Umbilical cord (tissue), 2 donors: ENCODE measurements around the gene CLDN5. TPM values are rescaled to one million over a fixed set of nuclear protein-coding genes. Genes with fewer than 3 reads are reported as not detected.

Experiments
- DNase-seq: peaks from one replicate; pipeline ENCODE4 v3.0.0-alpha.2; 2015; ENCODE audit warnings: low spot score
- total RNA-seq: library from RNA; depleted of rRNA; stranded (reverse); fragments of >200 nt; gene quantifications from one replicate; pipeline ENCODE4 v1.2.3, GENCODE V29; 2014; ENCODE audit warnings: low replicate concordance; ENCODE audit not compliant: insufficient read depth

CLDN5 gene
- total RNA-seq, 1 donor from 2014 or later = 8.7 TPM

DNA sequence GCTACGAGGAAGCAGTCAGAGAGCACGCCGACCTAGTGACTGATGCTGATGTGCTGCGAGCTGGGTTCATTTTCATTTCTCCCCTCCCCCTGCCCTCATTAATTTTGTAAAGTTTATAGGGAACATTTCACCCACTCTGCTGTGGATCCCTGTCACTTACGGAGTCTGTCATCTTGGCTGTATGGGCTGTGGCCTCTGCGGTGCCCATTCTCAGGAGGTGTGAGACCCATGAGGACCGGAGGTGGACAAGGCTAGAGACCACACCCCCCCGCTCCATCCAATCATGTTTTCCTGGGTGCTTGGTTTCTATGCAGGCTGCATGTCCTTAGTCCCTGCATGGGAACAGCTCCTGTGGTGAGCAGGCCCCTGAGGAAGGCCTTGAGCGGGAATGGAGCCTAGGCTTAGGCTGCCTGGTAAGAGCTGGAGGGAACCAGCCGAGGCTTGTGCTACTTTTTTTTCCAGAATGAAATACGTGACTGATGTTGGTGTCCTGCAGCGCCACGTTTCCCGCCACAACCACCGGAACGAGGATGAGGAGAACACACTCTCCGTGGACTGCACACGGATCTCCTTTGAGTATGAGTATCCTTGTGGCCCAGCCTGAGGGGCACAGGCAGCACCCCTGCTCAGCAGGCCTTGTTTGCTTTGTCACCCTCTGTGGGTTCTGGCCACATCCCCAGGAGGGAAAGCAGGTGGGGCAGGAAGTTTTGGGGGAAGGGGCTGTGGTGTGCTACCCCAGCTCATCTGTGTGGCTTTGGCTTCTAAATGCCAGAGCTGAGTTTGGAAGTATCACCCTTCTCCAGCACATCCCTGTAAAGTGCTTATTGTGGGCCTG is 19.1 kb downstream of the CLDN5 start:
- DNase-seq = no peak

DNA sequence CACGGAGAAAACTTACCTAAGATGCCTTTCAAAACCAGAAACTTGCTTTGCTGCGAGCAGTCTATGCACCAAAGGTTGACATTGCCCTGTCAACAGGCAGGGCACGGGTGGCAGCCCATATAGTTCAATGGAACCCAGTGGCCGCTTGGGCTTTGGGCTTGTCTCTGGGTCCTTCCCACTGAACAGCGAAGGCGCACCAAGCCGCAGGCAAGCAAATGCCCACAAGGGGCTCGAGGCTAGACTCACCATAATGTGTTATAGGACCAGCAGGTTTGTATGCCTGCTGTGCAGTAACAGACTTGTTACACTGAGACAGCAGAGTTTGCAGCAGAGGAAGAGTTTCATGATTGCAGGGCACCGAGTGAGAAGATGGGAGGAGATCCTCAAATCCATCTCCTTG is 20.3 kb downstream of the CLDN5 start:
- no peak for DNase-seq

DNA sequence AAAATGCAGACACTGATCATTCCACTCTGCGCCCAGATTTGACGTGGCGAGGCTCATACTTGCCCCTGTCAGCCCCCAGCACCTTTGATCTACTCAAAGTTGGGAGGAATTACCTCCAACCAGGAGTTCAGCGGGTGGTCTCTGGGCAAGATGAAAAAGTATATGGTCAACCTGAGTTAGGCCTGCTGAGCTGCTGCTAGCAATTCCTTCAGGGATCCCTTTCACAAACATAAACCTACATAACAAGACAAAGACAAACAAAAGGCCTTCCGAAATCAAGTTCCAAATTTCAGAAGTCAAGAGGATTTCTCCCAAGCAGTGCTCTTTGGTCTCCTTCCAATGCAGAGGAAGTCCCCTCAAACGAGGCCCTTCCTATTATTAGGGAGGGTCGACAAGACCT is 20.8 kb downstream of the CLDN5 start:
- DNase-seq = no peak

DNA sequence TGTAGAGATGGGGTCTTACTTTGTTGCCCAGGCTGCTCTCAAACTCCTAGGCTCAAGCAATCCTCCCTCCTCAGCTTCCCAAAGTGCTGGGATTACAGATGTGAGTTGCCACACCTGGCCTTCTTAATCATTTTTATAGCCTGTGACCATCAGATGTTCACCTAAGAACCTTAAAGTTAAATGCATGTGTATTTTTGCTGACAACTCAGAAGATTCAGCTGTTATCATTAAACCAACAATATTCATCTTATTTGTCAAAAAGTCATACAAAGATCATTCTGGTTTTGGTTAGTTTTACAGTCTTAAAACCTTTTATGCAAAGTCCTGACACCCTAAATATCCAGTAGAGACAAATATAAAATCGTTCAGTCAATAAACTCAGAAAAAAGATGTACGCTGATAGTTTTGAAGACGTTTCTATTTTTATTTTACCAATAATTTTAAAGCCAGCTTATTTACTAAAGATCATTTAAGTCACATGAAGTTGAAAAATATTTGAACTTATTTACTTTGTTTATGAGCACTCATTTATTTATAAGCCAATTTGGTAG is 22.2 kb downstream of the CLDN5 start:
- no peak for DNase-seq

DNA sequence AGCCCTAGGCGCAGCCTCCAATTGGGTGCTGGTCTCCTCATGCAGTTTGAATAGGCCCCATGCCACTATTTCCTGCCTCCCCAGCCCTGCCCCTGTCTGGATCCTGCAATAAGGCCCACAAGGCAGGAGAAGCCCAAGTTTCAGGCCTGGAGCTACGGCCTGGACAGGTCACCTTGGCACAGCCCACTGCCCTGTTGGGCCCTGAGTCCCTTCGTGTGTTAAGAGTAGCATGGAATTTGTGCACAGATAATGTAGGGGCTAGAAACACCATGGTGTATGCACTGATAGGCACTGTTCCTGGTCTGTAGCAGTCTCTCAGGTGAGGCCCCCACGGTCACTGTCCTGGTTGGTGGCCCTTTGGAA is 24.3 kb downstream of the CLDN5 start:
- no peak for DNase-seq

- DNase-seq = no peak
These were observed 24.9 kb downstream of the CLDN5 start for GRCh38 chr22:19499236-19499879.

DNA sequence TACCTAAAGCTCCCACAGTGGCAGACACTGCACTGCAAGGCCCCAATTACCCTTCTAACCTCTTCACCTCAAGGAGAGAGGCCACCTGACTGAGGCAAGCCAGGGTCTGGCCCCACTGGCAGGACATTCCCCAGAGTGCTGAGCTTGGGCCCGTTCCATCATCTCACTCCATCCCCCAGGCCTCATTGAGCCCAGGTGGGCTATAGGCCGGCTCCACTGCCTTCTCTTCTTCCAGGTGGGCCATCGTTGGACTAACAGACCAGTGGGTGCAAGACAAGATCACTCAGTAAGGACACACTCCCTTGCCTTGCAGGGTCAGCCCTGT is 25.4 kb downstream of the CLDN5 start:
- DNase-seq = no peak

GRCh38 chr22:19498154-19498865 is 25.9 kb downstream of the CLDN5 start:
- DNase-seq = no peak

GRCh38 chr22:19497245-19497644 is 27.0 kb downstream of the CLDN5 start:
- peak; percentile 17 for DNase-seq

- no peak for DNase-seq
These were observed 27.9 kb downstream of the CLDN5 start for GRCh38 chr22:19496324-19496630.

DNA sequence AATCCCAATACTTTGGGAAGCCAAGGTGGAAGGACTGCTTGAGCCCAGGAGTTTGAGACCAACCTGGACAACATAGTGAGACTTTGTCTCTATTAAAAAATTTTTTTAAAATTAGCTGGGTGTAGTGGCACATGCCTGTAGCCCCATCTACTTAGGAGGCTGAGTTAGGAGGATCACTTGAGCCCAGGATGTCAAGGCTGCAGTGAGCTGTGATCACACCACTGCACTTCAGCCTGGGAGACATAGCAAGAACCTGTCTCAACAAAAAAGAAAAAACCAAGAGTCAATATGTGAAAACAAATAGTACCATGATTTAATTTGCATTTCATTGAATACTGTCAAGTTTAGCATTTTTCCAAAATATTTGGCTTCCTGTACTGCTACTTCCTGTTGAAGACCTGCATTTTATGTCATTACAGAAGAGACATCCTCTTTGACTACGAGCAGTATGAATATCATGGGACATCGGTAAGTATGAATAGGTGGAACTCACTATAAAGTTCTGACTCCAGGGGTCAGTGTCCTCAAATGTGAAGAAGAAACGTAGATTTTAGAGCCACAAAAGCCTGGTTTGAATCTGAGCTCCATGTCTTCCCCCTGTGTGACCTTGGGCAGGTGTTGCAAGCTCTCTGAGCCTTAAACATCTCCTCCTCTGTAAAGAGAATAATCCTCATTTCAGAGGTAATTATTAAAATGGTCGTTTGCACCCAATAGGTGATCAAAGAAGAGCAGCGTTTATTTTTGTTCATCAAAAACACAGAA is 28.5 kb downstream of the CLDN5 start:
- peak; percentile 47 for DNase-seq

DNA sequence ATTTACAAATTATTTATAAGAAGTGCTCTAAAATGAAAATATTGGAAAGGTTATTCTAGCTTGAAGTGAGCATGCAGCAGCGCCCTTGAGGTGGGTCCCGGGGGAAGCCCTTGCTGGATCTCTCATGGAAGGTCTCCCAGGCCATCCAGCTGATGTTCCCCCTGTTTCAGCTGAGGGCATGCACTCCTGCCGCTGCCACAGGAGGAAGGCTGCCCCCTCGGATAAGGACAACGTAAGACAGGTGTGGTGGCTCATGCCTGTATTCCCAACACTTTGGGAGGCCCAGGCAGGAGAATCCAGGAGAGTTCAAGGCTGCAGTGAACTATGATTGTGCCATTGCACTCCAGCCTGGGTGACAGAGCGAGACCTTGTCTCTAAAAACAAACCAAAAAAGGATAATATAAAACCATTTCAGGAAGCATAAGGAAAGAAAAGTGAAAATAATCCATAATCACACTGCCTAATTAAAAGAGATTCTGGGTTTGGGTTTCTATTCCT is 29.5 kb downstream of the CLDN5 start:
- no peak for DNase-seq

DNA sequence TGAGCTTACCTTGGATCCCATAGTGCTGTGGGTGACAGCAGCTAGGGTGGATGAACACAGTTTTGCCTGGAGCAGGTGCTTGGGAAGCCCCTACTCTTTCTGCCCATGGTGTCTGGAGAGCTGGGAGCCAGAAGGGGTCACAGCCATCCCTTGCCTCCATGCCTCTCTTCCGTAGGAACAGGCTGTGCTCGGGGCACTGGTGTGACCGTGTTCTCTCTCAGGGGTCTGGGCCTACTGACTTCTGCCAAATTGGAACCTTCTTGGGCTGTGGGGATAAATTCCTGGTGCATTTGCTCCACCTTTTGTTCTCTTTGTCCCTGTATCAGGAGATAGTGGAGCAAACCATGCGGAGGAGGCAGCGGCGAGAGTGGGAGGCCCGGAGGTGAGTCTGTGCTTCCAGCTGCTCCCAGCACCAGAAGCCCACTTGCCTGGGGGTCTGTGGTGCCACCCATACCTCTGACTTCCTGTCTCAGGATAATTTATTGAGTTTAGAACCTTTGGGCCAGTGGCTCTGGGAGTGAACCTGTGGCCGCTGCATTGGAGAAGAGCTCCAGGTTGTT is 30.1 kb downstream of the CLDN5 start:
- no peak for DNase-seq

DNA sequence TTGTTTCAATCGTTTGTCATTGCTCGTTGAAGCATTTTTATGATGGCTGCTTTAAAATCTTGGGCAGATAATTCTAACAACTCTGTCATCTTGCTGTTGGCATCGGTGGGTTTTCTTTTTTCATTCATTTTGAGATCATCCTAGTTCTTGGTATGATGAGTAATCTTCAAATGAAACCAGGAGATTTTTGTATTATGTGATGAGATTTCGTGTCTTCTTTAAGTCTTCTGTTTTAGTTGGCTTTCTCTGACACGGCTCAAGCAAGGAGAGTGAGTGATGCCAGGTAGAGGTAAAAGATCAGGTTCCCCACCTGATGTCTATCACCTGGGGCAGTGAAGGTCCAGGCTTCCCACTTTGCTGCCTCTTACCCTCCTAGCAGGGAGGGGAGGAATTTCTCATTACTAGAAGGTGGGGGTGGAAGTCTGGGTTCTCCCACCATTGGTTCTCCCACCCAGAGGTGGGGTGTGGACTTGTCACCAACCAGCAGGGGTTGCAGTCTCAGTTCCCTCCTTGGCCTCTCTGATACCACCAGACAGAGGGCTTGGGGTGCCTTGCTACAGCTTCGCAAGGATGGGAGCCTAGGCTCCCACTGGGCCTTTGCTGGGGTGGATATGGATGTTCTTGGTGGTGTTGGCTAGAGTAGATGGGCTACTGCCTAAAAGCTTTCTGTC is 31.6 kb downstream of the CLDN5 start:
- no peak for DNase-seq

- DNase-seq = no peak
These were observed 33.5 kb downstream of the CLDN5 start for GRCh38 chr22:19490628-19491230.

- DNase-seq = peak; percentile 48
These were observed 35.0 kb downstream of the CLDN5 start for GRCh38 chr22:19488884-19489843.

DNA sequence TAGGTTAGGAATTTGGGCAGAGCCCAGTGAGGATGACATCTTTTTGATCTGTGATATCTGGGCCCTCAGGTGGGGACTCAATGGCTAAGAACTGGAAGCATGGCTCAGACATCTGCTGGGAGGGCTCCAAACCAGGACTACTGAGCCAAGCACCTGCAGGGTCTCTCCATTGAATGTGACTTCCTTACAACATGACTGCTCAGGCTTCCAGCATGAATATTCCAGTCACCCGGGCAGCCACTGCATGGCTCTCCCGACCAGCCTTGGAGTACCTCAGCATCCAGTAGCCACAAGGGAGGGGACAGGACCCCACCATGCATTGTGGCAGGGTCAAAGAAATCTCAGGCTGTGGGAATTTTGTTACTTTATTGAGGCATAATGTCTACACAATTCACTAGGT is 35.9 kb downstream of the CLDN5 start:
- no peak for DNase-seq

- DNase-seq = peak; percentile 8
These were observed 40.5 kb downstream of the CLDN5 start for GRCh38 chr22:19483481-19484244.
